H1 (cell line): ENCODE measurements around the gene SBSN. TPM values are rescaled to one million over a fixed set of nuclear protein-coding genes. Genes with fewer than 3 reads are reported as not detected.

ENCODE experiments used
- CEBPB ChIP-seq: IDR thresholded peaks from 2 replicates; pipeline ENCODE4 v1.6.1; 2012; ENCODE audit warnings: low read depth, low read length
- POU5F1 ChIP-seq: IDR thresholded peaks from 2 replicates; pipeline ENCODE4 v1.6.1; 2011; ENCODE audit warnings: low read depth, mild to moderate bottlenecking, low read length, moderate library complexity
- polyA plus RNA-seq, 7 experiments: library from polyadenylated mRNA; depleted of rRNA in 3 of 7; stranded (reverse) in 5 of 7; unstranded in 2 of 7; fragments of >200 nt in 5 of 7; fragments of 200-250 nt in 2 of 7; gene quantifications; 1 replicate in 5 of 7; 2 replicates in 1 of 7; 4 replicates in 1 of 7; pipeline versions ENCODE4 v1.2.1 to v1.2.3, GENCODE V29; 2011 to 2013; ENCODE audit warnings: missing spikeins in 2 of 7, mixed read lengths in 2 of 7
- total RNA-seq: library from RNA; stranded (reverse); fragmentation: NEBNext Ultra II Directional; extraction: Animal tissue kit (Norgen Biotek cat#: 25700); gene quantifications from 2 replicates; pipeline ENCODE4 v1.2.1, GENCODE V29; 2021

Gene SBSN
- total and polyA plus RNA-seq, 2 of the 8 experiments (the other 6 are each of a cell fraction or from before 2014, with no cell fraction given), result not detected

- TF ChIP-seq CEBPB (no peak), POU5F1 (no peak)
These were observed 12.3 kb upstream of the SBSN start (continued) for GRCh38 chr19:35540356-35540927.
